NT2/D1 (cell line): ENCODE data around the gene ITIH4.

Source experiments
- SUZ12 ChIP-seq: IDR thresholded peaks from 2 replicates; pipeline ENCODE4 v1.6.1; 2011; ENCODE audit not compliant: insufficient read length, insufficient read depth; ENCODE audit errors: extremely low read depth
- YY1 ChIP-seq: IDR thresholded peaks from 2 replicates; pipeline ENCODE4 v1.6.1; 2011; ENCODE audit not compliant: insufficient read length, insufficient read depth
- ZNF274 ChIP-seq: IDR thresholded peaks from 2 replicates; pipeline ENCODE4 v1.6.1; 2011; ENCODE audit warnings: mild to moderate bottlenecking, low read depth, low read length

GRCh38 chr3:52789746-52790040, 40.8 kb downstream of the ITIH4 start:
- TF ChIP-seq ZNF274 (no peak), YY1 (no peak), SUZ12 (no peak)
